ENCODE measurements around the gene GNA12. TPM values are rescaled to one million over a fixed set of nuclear protein-coding genes. Genes with fewer than 3 reads are reported as not detected.

Gene GNA12
- total RNA-seq, 4 donors from 2014 or later = 17.9 to 33.3 (median 21.7) TPM

DNA sequence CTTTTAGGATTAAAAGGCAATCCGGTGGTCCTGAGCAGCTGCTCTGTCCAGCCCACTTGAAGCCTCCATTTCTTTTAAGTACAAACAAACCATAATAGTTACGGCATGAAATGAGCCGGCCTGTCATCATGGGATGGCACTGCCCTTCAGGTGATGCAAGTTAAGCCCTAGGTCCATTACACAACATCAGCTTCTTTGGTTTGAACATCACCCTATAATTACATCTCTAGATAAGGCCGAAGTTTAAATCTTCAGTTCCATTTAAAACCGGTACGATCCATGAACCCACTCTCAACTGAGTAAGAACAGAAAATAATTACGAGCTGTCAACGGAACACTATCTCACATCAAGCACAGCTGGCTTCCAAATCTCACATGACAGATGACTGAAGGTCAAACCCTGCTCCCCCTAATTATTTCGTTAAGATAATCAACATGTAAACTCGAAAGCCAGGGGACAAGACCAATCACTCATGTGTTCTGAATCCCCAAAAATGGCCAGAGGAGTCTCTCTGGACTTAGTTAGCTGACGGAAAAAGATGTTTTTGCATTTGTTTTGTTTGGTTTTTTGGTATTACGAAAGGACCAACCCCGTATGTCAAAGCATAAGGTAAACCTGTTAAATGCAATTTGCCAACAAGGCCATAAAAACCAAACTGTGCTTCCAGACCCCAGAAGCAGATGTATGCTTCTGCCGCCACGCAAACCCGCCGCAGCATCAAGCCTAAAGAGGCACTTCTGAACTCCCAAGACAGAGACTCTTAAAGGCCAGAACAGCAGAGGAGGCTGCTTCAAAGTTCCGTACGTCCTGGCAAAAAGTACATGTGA, 10.8 kb downstream of the GNA12 start:
- H3K4me3 ChIP-seq (replicated peaks in 1 of 3) = no peak overlapping the region
- WGBS, 2 donors = 94 to 95% methylated on average over 19 of the region's 19 CpGs
- intact Hi-C loops (cut with DNase I) = no loop called here

DNA sequence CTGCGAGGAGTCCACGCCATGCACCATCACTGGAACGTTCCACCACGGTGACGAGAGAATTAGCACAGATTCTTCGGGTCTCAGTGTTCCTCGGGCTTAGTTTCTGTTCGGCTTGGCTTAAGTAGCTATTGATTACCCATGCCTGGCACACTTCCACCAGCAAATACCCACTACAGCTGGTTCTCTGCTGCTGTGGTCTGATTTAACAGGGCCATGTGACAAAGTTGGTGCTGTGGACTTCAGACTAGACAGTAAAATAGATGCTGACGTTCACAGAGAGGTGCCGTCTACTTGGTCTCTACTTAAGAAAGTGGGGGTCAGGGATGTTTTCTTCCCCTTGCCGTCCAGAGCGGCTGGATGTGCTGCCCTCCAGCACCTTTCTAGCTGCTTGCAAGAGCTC, 11.6 kb downstream of the GNA12 start:
- H3K4me1 ChIP-seq = peaks cover 0 to under 1% of the 10 kb centered on the region in 2 donors
- no peaks in the 10 kb centered on the region for H3K9me3 ChIP-seq
- 97 to 98% methylated on average over 12 of the region's 12 CpGs for WGBS, 2 donors
- H3K27ac ChIP-seq = no peak overlapping the region
- no peaks in the 10 kb centered on the region for H3K27me3 ChIP-seq
- H3K4me3 ChIP-seq (replicated peaks in 1 of 3) = no peak overlapping the region
- TF ChIP-seq POLR2A (IDR thresholded peaks at IDR 0.05) = no peak
- TF ChIP-seq, protein P1, sequence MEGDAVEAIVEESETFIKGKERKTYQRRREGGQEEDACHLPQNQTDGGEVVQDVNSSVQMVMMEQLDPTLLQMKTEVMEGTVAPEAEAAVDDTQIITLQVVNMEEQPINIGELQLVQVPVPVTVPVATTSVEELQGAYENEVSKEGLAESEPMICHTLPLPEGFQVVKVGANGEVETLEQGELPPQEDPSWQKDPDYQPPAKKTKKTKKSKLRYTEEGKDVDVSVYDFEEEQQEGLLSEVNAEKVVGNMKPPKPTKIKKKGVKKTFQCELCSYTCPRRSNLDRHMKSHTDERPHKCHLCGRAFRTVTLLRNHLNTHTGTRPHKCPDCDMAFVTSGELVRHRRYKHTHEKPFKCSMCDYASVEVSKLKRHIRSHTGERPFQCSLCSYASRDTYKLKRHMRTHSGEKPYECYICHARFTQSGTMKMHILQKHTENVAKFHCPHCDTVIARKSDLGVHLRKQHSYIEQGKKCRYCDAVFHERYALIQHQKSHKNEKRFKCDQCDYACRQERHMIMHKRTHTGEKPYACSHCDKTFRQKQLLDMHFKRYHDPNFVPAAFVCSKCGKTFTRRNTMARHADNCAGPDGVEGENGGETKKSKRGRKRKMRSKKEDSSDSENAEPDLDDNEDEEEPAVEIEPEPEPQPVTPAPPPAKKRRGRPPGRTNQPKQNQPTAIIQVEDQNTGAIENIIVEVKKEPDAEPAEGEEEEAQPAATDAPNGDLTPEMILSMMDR (IDR thresholded peaks at IDR 0.05) = no peak
- H3K36me3 ChIP-seq = no peaks in the 10 kb centered on the region
- intact Hi-C loops (cut with DNase I) = no loop called here
- no peak for DNase-seq

More for the DNA sequence above, 10.8 kb downstream of the GNA12 start:
- Histone ChIP-seq H3K36me3 (no peaks in the 10 kb centered on the region), H3K9me3 (no peaks in the 10 kb centered on the region), H3K27ac (no peak overlapping the region), H3K4me1 (peaks cover 0 to 6% of the 10 kb centered on the region in 2 donors), H3K27me3 (no peaks in the 10 kb centered on the region)
- TF ChIP-seq, protein P1 (IDR thresholded peaks at IDR 0.05) = no peak
- TF ChIP-seq POLR2A (IDR thresholded peaks at IDR 0.05) = no peak
- DNase-seq = no peak

DNA sequence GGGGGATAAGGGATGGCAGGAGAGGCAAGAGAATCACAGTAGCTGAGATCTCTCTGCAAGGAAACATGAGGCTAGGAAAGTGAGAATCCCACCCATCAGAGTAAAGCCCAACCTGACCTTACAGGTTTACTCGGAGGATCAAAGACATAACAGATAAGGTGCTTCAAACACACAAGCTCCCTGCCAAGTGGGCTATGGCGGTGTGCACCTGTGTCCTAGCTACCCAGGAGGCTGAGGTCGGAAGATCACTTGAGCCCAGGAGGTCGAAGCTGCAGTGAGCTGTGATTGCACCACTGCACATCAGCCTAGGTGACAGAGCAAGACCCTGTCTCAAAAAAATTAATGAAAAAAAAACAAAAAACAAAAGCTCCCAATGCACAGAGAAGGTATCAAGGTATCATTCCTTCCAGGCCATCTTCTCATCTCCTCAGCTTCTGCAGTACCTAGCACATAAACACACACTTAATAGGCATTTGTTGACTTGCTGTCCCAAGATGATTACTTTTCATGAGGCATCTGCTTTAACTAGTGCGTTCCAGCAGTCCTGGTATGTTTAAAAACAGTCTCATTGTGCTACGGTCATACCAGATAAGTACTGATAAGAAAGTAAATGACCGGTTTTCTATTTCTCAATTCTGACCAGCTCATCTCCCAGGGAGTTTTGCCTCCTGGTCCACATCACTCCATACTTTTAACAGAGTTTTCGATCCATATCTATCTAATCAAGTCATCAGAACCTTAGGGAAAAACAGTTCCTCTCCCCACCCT, 13.3 kb downstream of the GNA12 start:
- H3K4me3 ChIP-seq (replicated peaks in 1 of 3) = no peak overlapping the region
- H3K4me1 ChIP-seq = no peaks in the 10 kb centered on the region
- H3K27ac ChIP-seq = no peak overlapping the region
- H3K36me3 ChIP-seq = no peaks in the 10 kb centered on the region
- H3K9me3 ChIP-seq = no peaks in the 10 kb centered on the region
- intact Hi-C loops (cut with DNase I) = no loop called here
- no peak for TF ChIP-seq POLR2A (IDR thresholded peaks at IDR 0.05)
- TF ChIP-seq, protein P1 (IDR thresholded peaks at IDR 0.05) = no peak
- WGBS, 2 donors = 84 to 88% methylated on average over 8 of the region's 8 CpGs
- DNase-seq = no peak
- no peaks in the 10 kb centered on the region for H3K27me3 ChIP-seq

DNA sequence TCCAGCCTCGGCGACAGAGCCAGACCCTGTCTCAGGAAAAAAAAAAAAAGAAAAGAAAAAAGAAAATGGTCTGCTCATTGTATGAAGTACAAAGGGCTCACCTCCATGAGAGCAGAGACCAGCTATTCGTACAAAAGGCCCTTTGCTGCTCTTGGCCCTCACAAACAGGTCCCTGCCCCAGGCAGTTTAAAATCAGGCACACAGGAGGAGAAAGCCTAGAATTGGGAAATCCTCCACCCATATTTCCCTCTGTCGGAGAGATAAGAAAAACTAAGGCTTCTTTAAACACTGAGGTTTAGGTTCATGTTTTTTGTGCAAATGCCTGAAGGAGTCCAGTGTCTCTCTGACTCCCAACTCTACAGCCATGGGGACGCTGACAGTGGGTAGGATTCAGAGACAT, 15.1 kb downstream of the GNA12 start:
- TF ChIP-seq, protein P1 (IDR thresholded peaks at IDR 0.05) = no peak
- TF ChIP-seq POLR2A (IDR thresholded peaks at IDR 0.05) = no peak
- Histone ChIP-seq H3K4me3 (replicated peaks in 1 of 3) (no peak overlapping the region), H3K27ac (no peak overlapping the region), H3K9me3 (no peaks in the 10 kb centered on the region), H3K27me3 (no peaks in the 10 kb centered on the region), H3K4me1 (no peaks in the 10 kb centered on the region), H3K36me3 (no peaks in the 10 kb centered on the region)
- intact Hi-C loops (cut with DNase I) = no loop called here
- WGBS, 2 donors = 91 to 96% methylated on average over 5 of the region's 5 CpGs
- no peak for DNase-seq

DNA sequence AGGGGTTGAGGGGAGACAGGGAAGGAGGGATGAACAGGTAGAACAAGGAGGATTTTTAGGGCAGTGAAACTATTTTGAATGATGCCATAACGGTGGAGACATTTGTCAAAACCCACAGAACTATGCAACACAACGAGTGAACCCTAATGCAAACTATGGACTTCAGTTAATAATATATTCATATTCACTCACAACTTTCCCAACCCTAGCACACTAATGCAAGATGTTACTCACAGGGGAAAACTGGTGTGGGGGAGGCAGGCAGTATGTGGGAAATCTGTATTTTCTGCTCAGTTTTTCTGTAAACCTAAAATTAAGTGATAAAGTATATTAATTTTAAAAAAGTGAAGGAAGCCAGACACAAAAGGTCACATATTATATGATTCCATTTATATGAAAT, 17.3 kb downstream of the GNA12 start:
- DNase-seq = no peak
- WGBS, 2 donors = 93 to 95% methylated on average over 2 of the region's 2 CpGs
- Histone ChIP-seq H3K4me3 (replicated peaks in 1 of 3) (no peak overlapping the region), H3K4me1 (peaks cover 6 to 13% of the 10 kb centered on the region in 2 donors), H3K36me3 (no peaks in the 10 kb centered on the region), H3K27ac (no peak overlapping the region), H3K27me3 (no peaks in the 10 kb centered on the region), H3K9me3 (no peaks in the 10 kb centered on the region)
- TF ChIP-seq, protein P1 (IDR thresholded peaks at IDR 0.05) = no peak
- TF ChIP-seq POLR2A (IDR thresholded peaks at IDR 0.05) = no peak
- intact Hi-C loops (cut with DNase I) = no loop called here

Data from thyroid gland (tissue), 4 donors.